ENCODE measurements around the gene FCER1G.
A peak's percentile ranks its signal among the peaks of the same experiment; 100 is the strongest.

Gene FCER1G

DNA sequence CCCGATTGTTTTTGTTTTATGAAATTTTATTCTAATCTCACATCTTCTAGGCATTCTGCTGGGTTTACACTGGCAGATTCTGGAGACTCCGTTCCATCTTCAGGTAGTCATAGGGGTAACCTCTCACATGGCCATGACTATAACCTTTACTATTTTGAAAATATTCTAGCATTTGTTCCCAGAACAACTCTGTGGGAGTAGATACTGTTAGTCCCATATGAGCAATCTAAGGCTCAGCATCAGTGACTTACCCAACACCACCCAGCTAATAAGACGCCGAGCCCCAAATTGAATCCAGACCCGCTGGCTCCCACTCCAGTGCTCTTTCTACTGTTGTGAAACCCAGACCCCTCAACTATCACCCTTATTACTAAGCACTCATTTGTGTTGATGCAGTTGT, 26.1 kb upstream of the FCER1G start:
- Histone ChIP-seq H3K27ac (no peak overlapping the region), H3K9me3 (ENCODE audit: severe bottlenecking) (no peaks in the 10 kb centered on the region), H3K36me3 (peaks cover 26% of the 10 kb centered on the region), H3K27me3 (ENCODE audit: insufficient read depth, low read depth, severe bottlenecking) (no peaks in the 10 kb centered on the region), H3K4me3 (ENCODE audit: low read depth, low read length) (no peak overlapping the region)
- TF ChIP-seq, protein P1, sequence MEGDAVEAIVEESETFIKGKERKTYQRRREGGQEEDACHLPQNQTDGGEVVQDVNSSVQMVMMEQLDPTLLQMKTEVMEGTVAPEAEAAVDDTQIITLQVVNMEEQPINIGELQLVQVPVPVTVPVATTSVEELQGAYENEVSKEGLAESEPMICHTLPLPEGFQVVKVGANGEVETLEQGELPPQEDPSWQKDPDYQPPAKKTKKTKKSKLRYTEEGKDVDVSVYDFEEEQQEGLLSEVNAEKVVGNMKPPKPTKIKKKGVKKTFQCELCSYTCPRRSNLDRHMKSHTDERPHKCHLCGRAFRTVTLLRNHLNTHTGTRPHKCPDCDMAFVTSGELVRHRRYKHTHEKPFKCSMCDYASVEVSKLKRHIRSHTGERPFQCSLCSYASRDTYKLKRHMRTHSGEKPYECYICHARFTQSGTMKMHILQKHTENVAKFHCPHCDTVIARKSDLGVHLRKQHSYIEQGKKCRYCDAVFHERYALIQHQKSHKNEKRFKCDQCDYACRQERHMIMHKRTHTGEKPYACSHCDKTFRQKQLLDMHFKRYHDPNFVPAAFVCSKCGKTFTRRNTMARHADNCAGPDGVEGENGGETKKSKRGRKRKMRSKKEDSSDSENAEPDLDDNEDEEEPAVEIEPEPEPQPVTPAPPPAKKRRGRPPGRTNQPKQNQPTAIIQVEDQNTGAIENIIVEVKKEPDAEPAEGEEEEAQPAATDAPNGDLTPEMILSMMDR (IDR thresholded peaks at IDR 0.05; ENCODE audit: low read depth, low read length) = no peak
- DNase-seq = no peak

GRCh38 chr1:161190962-161191521, 24.1 kb upstream of the FCER1G start:
- Histone ChIP-seq H3K27ac (no peak overlapping the region), H3K27me3 (ENCODE audit: insufficient read depth, low read depth, severe bottlenecking) (no peaks in the 10 kb centered on the region), H3K9me3 (ENCODE audit: severe bottlenecking) (no peaks in the 10 kb centered on the region), H3K36me3 (peaks cover 32% of the 10 kb centered on the region), H3K4me3 (ENCODE audit: low read depth, low read length) (no peak overlapping the region)
- no peak for DNase-seq
- TF ChIP-seq, protein P1 (IDR thresholded peaks at IDR 0.05; ENCODE audit: low read depth, low read length) = no peak

DNA sequence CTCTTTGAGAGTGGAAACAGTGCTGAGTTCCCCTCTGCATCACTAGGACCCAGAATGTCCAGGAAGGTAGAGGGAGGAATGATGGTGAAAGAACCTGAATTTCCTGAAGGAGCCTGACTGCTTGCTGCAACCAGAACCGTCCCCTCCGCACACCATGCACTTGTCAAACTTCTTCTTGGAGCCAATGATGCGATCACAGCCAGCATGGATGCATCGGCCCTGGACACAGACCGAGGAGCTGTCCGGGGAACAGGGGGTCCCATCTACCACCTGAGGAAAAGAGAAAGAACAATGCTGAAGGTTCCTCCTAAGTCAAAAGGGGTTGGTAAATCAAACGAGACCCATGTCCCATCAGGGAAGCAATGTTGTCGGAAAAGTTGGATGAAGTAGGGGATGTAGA, 23.1 kb upstream of the FCER1G start:
- Histone ChIP-seq H3K4me3 (ENCODE audit: low read depth, low read length) (no peak overlapping the region), H3K27me3 (ENCODE audit: insufficient read depth, low read depth, severe bottlenecking) (no peaks in the 10 kb centered on the region), H3K36me3 (peaks cover 34% of the 10 kb centered on the region), H3K9me3 (ENCODE audit: severe bottlenecking) (no peaks in the 10 kb centered on the region), H3K27ac (no peak overlapping the region)
- no peak for DNase-seq
- TF ChIP-seq, protein P1 (IDR thresholded peaks at IDR 0.05; ENCODE audit: low read depth, low read length) = no peak

DNA sequence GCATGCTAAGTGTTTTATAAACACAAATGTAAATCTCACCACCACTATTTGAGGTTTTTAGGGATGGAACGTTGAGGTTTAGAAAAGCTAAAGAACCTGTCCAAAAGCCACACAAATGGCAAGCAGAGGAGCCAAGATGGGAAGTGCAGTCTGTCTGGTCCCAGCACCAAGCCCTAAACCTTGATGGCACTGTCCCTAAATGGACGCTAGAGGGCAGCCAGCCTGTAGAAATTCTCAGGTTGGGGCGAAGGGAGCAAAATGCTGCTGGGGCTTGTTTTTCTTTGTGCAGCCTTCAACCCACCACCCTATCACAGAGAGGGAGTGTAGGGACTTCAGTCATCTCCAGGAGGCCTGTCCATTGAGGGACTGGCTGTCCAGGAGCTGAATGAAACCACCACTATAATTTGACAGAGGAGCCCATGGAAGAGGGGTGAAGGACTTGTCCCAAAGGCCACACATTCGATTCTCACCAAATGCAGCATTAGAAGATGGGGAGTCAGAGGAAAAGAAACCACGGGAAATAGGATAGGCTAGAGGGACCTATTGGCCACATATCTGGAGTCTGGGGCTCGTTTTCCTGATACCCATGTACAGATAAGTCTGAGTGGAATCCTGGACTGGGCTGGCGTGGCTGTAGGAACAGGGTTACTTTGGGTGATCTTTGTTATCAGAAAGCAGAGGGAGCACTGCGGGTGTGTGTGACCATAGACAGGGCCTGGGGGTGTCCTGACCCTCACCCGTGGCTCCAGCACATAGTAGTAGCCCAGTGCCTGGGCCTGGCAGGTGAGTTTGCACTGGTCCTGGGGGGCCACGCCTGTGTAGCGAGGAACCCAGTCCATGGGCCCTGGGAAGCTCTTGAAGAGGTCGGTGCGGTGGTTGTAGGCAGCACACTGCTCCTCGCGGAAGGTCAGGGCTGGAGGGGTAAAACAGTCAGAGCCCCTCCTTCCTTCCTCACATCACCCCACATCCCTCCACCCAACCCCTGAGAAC, 22.3 kb upstream of the FCER1G start:
- Histone ChIP-seq H3K36me3 (peaks cover 34% of the 10 kb centered on the region), H3K4me3 (ENCODE audit: low read depth, low read length) (no peak overlapping the region), H3K9me3 (ENCODE audit: severe bottlenecking) (no peaks in the 10 kb centered on the region), H3K27ac (peak overlapping the region; percentile 48), H3K27me3 (ENCODE audit: insufficient read depth, low read depth, severe bottlenecking) (no peaks in the 10 kb centered on the region)
- TF ChIP-seq, protein P1 (IDR thresholded peaks at IDR 0.05; ENCODE audit: low read depth, low read length) = peak; percentile 99
- peak; percentile 85 for DNase-seq

DNA sequence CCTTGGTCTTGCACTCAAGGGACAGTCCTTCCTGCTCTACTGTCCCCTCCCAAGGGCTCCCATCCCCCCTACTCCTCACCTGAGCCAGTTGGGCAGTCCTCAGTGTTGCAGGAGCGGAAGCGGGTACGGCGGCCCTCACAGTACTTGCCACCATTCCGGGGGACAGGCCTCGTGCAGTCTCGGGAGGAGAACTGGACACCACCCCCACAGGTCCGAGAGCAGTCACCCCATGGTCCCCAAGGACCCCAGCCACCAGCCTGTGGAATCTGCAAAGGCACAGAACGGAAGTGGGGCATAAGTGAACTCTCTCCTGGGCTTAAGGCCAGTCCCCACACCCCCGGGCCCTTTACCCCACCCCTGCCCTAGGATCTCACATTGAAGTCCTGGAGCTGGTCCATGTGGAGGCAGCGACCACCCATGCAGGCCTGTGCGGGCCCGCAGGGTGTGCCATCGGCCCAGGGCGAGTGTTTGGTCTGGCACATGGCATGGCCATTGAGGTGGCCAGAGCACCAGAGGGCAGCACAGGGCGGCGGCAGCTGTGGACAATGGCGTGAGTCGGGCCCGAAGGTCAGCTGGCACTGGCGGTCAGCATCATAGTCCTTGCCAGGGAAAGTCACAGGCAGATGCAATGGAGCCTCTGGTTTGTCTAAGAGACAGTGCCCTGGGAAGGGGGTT, 21.4 kb upstream of the FCER1G start:
- Histone ChIP-seq H3K9me3 (ENCODE audit: severe bottlenecking) (no peaks in the 10 kb centered on the region), H3K27me3 (ENCODE audit: insufficient read depth, low read depth, severe bottlenecking) (no peaks in the 10 kb centered on the region), H3K36me3 (peaks cover 34% of the 10 kb centered on the region), H3K27ac (no peak overlapping the region), H3K4me3 (ENCODE audit: low read depth, low read length) (no peak overlapping the region)
- no peak for DNase-seq
- TF ChIP-seq, protein P1 (IDR thresholded peaks at IDR 0.05; ENCODE audit: low read depth, low read length) = peak; percentile 23; the same call in 1 of the 2 replicates

All from WERI-Rb-1 (cell line).